Large intestine (tissue), 1 donor: Measurements from ENCODE around the gene SOWAHD. TPM values are rescaled to one million over a fixed set of nuclear protein-coding genes. Genes with fewer than 3 reads are reported as not detected.

Source experiments
- polyA plus RNA-seq: library from polyadenylated mRNA; unstranded; fragments of 120-200 nt; gene quantifications from one replicate; pipeline ENCODE4 v1.2.1, GENCODE V29; 2013

The SOWAHD gene
- polyA plus RNA-seq, 1 donor, result 4.4 TPM

Other genes starting within 250 kb of the SOWAHD start
- gene STEEP1, start 193.2 kb upstream of the SOWAHD start, polyA plus RNA-seq, result 24.5 TPM
- 61.6 TPM for gene UBE2A, start 184.0 kb upstream of the SOWAHD start, polyA plus RNA-seq
- 8.5 TPM for gene NKRF, start 152.2 kb upstream of the SOWAHD start, polyA plus RNA-seq
- gene SEPTIN6, start 65.4 kb upstream of the SOWAHD start, polyA plus RNA-seq, result 29.2 TPM
- 4,156 TPM for gene RPL39, start 33.0 kb downstream of the SOWAHD start, polyA plus RNA-seq
- gene UPF3B, start 94.4 kb downstream of the SOWAHD start, polyA plus RNA-seq, result 17.0 TPM
- 17.0 TPM for gene RNF113A, start 113.1 kb downstream of the SOWAHD start, polyA plus RNA-seq
- gene NDUFA1, start 113.2 kb downstream of the SOWAHD start, polyA plus RNA-seq, result 109 TPM
- gene AKAP14, start 137.3 kb downstream of the SOWAHD start, polyA plus RNA-seq, result 0.40 TPM
- gene NKAP, start 185.2 kb downstream of the SOWAHD start, polyA plus RNA-seq, result 10.2 TPM